ENCODE data around the gene MKKS.
"Not testable (repeated sequence)": the region's sequence is repeated elsewhere in the genome, so short reads cannot be mapped to it uniquely, and the experiment has no call there.

Gene MKKS

GRCh38 chr20:10412591-10413408 lies 21.2 kb downstream of the MKKS start:
- no peak for DNase-seq (ENCODE audit: low read depth, low spot score)

DNA sequence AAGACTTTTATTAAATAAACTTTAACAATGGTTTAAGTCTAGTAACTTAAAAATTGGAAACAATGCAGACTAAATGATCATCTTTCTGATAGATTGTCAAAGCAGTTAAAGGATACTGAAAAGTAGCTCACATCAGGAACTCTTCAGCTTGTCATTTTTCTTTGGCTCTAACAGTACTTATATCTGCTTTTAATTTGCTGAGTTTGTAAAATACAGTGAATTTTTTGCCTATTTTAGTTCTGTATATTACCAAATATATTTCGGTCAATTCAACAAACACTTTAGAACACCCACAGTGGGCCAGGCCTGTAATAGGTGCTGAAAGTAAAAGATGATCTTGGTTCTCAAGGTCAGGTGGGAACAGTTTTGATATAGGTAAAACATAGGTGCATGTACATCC lies 22.3 kb downstream of the MKKS start:
- no peak for DNase-seq (ENCODE audit: low read depth, low spot score)

DNA sequence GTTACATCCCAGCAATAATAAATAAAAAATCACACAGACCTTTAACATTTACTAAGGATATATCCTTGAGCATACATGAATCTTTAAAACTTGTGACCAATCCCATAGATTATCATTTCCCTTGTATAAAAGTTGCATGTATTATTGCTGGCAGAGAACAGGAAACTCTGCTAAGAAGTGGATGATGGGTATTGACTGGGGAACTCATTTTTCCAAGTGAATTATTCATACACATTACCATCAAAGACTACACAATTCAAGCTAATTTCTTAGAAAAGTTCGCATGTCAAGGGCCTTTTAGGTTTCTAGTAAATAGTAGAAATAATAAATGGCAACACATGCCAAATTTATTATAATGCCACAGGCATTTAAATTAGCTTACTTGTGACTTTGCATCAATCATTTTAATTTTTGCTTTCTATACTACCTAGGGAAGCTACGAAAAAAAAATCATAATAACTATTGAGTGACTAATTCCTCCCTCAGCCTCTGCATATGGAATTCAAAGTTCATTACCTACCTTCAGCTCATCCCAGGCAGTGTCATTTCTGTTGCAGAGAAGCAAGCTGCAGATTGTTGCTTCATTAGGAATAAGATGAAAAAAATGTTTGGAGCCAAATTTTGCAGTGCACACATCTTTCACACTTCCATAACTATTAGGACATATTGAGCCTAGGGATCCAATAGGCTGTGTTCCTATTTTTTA lies 25.8 kb downstream of the MKKS start:
- no peak for DNase-seq (ENCODE audit: low read depth, low spot score)

DNA sequence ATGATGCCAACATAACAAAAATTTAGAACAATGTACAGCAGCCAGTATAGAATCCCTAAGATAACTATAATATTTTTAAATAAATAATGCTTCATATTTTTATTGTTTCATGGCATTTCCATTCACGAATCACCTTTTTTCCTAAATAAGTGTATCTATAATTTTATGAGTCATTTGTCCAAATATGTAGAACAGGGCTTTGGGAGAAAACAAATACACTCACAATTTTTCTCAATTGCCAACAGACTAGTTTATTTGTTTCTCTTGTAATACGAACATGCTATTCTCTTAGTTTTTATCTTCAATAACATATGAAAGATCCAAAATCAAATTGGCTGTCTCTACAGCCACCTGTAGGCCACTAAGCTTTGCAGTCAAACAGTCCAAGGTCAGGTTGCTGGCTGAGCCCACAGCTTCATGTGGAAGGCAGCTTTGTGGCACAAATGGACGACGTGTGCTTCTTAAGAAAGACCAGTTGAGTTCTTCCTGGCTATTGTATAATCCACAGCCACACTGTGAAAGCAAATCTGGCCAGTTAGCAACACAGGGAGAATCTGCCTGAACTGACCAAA lies 29.0 kb downstream of the MKKS start:
- no peak for DNase-seq (ENCODE audit: low read depth, low spot score)

- no peak for DNase-seq (ENCODE audit: low read depth, low spot score)
Measured at GRCh38 chr20:10404023-10404628, 29.9 kb downstream of the MKKS start.

GRCh38 chr20:10402938-10403608 lies 30.9 kb downstream of the MKKS start:
- DNase-seq (ENCODE audit: low read depth, low spot score), result no peak

- DNase-seq (ENCODE audit: low read depth, low spot score), result no peak
Measured at GRCh38 chr20:10398834-10399369, 35.1 kb downstream of the MKKS start.

- not testable (repeated sequence) for DNase-seq (ENCODE audit: low read depth, low spot score)
Measured at GRCh38 chr20:10394752-10395151, 39.3 kb downstream of the MKKS start.

DNA sequence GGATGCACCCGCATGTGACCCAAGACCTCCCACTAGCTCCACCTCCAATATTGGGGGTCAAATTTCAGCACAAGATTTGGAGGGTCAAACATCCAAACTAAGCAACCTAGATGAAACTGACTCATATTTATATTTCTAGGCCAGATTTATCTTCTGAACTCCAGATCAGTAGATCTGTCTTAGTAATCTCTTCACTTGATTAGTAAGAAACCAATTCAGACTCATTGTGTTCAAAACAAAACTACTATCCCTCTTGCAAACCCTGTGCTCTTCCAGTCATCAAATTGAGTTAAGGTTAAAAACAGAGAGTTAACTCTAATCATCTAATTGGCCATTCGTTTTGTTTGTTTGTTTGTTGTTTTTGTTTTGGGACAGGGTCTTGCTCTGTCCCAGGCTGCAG lies 43.3 kb downstream of the MKKS start:
- DNase-seq (ENCODE audit: low read depth, low spot score), result no peak

GRCh38 chr20:10388597-10388996 lies 45.4 kb downstream of the MKKS start:
- DNase-seq (ENCODE audit: low read depth, low spot score), result no peak

DNA sequence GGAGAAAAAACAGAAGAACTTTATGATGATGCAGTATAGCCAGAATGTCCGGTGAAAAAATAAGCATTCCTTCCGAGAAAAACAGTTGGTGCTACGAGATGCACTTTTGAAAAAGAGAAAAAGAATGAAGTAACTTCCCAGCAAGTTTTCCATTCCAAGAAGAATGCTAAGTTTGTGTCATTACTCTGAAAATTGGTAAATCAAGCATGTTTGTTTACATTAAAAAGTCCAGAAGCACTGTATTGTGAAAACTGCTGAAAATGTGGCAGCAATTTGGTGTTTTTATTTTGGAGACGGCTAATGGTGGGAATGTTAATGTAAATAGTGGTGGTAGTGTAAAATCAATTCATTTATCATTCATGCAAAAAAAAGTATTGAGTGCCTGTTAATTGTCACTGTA lies 46.3 kb downstream of the MKKS start:
- no peak for DNase-seq (ENCODE audit: low read depth, low spot score)

GRCh38 chr20:10385850-10386544 lies 48.0 kb downstream of the MKKS start:
- DNase-seq (ENCODE audit: low read depth, low spot score), result no peak

DNA sequence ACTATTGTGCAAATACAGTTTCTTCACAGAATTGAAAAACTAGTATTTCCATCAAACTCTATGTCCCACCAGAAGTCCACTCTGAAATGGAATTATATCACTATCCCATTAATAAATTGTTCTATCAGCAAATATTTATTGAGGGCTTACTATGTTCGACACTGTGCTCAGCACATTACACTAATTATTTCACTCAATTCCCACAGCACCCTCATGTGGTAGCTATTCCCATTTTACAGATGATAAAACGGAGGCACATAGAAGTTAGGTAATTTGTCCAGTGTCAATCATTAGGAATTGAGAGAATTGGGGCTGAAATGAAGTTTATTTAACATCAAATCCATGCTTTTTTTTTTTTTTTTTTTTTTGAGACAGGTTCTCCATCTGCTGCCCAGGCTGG lies 52.5 kb downstream of the MKKS start:
- no peak for DNase-seq (ENCODE audit: low read depth, low spot score)

DNA sequence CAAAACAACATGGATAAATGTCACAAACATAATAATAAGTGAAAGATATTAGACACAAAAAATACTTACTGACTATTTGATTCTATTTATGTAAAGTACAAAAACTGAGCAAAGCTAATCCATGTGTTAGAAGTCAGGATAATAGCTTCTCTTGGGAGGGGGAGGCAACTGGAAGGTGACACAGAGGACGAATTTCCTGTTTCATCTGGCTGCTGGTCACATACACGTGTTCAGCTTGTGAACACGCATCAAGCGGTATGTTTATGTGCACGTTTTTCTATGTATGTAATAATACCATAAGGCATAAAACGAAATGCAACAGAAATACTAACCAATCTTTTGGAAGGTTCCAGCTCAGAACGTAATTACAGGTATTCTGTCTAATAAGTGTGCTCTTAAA lies 54.3 kb downstream of the MKKS start:
- no peak for DNase-seq (ENCODE audit: low read depth, low spot score)

GRCh38 chr20:10376270-10377075 lies 57.5 kb downstream of the MKKS start:
- DNase-seq (ENCODE audit: low read depth, low spot score), result no peak

DNA sequence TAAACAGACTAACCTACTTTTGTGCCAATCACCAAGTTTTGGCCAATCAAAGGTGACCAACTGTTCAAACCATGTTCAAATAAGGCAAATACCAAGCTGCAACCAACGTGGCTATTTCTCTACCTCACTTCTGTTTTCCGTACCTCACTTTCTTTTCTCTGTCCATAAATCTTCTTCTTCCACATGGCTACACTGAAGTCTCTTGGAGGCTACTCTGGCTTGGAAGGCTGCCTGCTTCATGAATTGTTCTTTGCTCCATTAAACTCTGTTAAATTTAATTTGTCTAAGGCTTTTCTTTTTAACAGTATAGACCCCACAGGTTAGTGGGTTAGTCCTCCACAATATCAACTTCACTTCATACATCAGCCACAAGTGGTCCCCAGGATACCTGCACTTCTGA lies 58.8 kb downstream of the MKKS start:
- no peak for DNase-seq (ENCODE audit: low read depth, low spot score)

GRCh38 chr20:10374036-10374435 lies 60.0 kb downstream of the MKKS start:
- no peak for DNase-seq (ENCODE audit: low read depth, low spot score)

- DNase-seq (ENCODE audit: low read depth, low spot score), result no peak
Measured at GRCh38 chr20:10371467-10371866, 62.6 kb downstream of the MKKS start.

DNA sequence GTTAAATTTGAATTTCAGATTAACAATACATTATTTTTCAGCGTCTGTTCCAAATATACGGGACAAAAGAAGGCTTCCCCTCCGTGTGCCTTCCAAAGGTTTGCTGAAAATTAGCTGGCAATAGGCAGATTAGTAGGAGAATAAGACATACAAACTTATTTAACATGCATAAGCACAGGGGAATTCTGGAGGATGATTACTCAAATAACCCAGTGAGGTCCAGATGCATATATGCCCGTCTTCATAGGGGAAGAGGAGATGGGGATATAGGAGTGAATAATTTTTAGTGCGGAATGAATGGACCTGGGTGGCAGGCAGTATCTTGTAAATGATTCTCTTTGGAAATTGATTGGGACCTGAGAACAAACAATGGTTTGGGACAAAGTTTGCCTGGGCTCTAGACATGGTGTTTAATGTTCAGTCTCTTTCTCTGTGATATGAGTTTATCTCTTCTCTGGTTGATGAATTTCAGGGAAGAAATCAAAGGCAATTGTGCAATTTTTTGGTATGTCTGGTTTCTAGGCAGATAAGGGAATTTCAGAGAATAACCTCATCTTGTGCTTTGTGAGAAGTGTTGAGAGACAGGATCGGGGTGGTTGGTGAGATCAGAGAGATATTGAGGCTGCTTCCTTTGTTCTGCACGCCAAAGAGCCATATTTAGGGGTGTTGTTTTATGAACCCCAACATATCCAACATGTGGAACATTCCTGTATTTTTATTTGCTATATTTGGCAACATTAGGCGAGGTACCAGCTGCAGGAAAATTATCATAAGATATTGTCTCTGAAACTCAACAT lies 63.7 kb downstream of the MKKS start:
- no peak for DNase-seq (ENCODE audit: low read depth, low spot score)

All from activated naive CD8-positive, alpha-beta T cell treated with anti-CD3 and anti-CD28 coated beads, Interleukin-2, amount 50 U/mL, for 16 hours (primary cell).